ENCODE data around the gene PPM1D.
"Not testable (repeated sequence)": the region's sequence is repeated elsewhere in the genome, so short reads cannot be mapped to it uniquely, and the experiment has no call there.

Gene PPM1D

GRCh38 chr17:60573236-60574051 is 26.5 kb upstream of the PPM1D start:
- H3K9ac ChIP-seq (ENCODE audit: low read depth, low read length), result no peak overlapping the region
- H3K9me3 ChIP-seq (ENCODE audit: insufficient read depth, low read depth, low read length), result no peaks in the 10 kb centered on the region
- H3K27me3 ChIP-seq (ENCODE audit: insufficient read depth, low read length), result no peaks in the 10 kb centered on the region
- peaks cover 4% of the 10 kb centered on the region; the same call in 1 of the 2 replicates for H3K4me1 ChIP-seq (ENCODE audit: insufficient read depth, low read length)
- no peaks in the 10 kb centered on the region for H3K36me3 ChIP-seq (ENCODE audit: insufficient read depth, low read depth, low read length)
- H3K4me3 ChIP-seq (ENCODE audit: low read length), result no peak overlapping the region
- H3K27ac ChIP-seq (ENCODE audit: low read length), result no peak overlapping the region

GRCh38 chr17:60577147-60577915 is 22.7 kb upstream of the PPM1D start:
- 0 out of 2 replicates have a peak overlapping the region, but pooled peaks have one; percentile 43 for H3K9ac ChIP-seq (ENCODE audit: low read depth, low read length)
- no peaks in the 10 kb centered on the region for H3K9me3 ChIP-seq (ENCODE audit: insufficient read depth, low read depth, low read length)
- H3K36me3 ChIP-seq (ENCODE audit: insufficient read depth, low read depth, low read length), result no peaks in the 10 kb centered on the region
- H3K27me3 ChIP-seq (ENCODE audit: insufficient read depth, low read length), result no peaks in the 10 kb centered on the region
- H3K4me3 ChIP-seq (ENCODE audit: low read length), result no peak overlapping the region
- H3K27ac ChIP-seq (ENCODE audit: low read length), result no peak overlapping the region
- peaks cover 4% of the 10 kb centered on the region; the same call in 1 of the 2 replicates for H3K4me1 ChIP-seq (ENCODE audit: insufficient read depth, low read length)

- Histone ChIP-seq H3K9ac (ENCODE audit: low read depth, low read length) (no peak overlapping the region), H3K27me3 (ENCODE audit: insufficient read depth, low read length) (no peaks in the 10 kb centered on the region), H3K4me3 (ENCODE audit: low read length) (no peak overlapping the region), H3K4me1 (ENCODE audit: insufficient read depth, low read length) (peaks cover 4% of the 10 kb centered on the region; the same call in 1 of the 2 replicates), H3K36me3 (ENCODE audit: insufficient read depth, low read depth, low read length) (no peaks in the 10 kb centered on the region), H3K27ac (ENCODE audit: low read length) (no peak overlapping the region), H3K9me3 (ENCODE audit: insufficient read depth, low read depth, low read length) (no peaks in the 10 kb centered on the region)
These were observed 20.9 kb upstream of the PPM1D start for GRCh38 chr17:60579090-60579489.

- Histone ChIP-seq H3K4me1 (ENCODE audit: insufficient read depth, low read length) (peaks cover 4% of the 10 kb centered on the region; the same call in 1 of the 2 replicates), H3K9ac (ENCODE audit: low read depth, low read length) (no peak overlapping the region), H3K27me3 (ENCODE audit: insufficient read depth, low read length) (no peaks in the 10 kb centered on the region), H3K4me3 (ENCODE audit: low read length) (no peak overlapping the region), H3K27ac (ENCODE audit: low read length) (no peak overlapping the region), H3K9me3 (ENCODE audit: insufficient read depth, low read depth, low read length) (no peaks in the 10 kb centered on the region), H3K36me3 (ENCODE audit: insufficient read depth, low read depth, low read length) (no peaks in the 10 kb centered on the region)
These were observed 20.4 kb upstream of the PPM1D start for GRCh38 chr17:60579551-60579950.

GRCh38 chr17:60583008-60583407 is 17.0 kb upstream of the PPM1D start:
- H3K4me3 ChIP-seq (ENCODE audit: low read length), result no peak overlapping the region
- H3K4me1 ChIP-seq (ENCODE audit: insufficient read depth, low read length), result no peaks in the 10 kb centered on the region
- H3K27ac ChIP-seq (ENCODE audit: low read length), result no peak overlapping the region
- H3K27me3 ChIP-seq (ENCODE audit: insufficient read depth, low read length), result no peaks in the 10 kb centered on the region
- H3K36me3 ChIP-seq (ENCODE audit: insufficient read depth, low read depth, low read length), result no peaks in the 10 kb centered on the region
- no peaks in the 10 kb centered on the region for H3K9me3 ChIP-seq (ENCODE audit: insufficient read depth, low read depth, low read length)
- H3K9ac ChIP-seq (ENCODE audit: low read depth, low read length), result no peak overlapping the region

GRCh38 chr17:60585887-60586286 is 14.1 kb upstream of the PPM1D start:
- no peak overlapping the region for H3K9ac ChIP-seq (ENCODE audit: low read depth, low read length)
- no peaks in the 10 kb centered on the region for H3K36me3 ChIP-seq (ENCODE audit: insufficient read depth, low read depth, low read length)
- no peak overlapping the region for H3K27ac ChIP-seq (ENCODE audit: low read length)
- no peaks in the 10 kb centered on the region for H3K4me1 ChIP-seq (ENCODE audit: insufficient read depth, low read length)
- no peaks in the 10 kb centered on the region for H3K9me3 ChIP-seq (ENCODE audit: insufficient read depth, low read depth, low read length)
- no peak overlapping the region for H3K4me3 ChIP-seq (ENCODE audit: low read length)
- no peaks in the 10 kb centered on the region for H3K27me3 ChIP-seq (ENCODE audit: insufficient read depth, low read length)

- H3K9me3 ChIP-seq (ENCODE audit: insufficient read depth, low read depth, low read length), result no peaks in the 10 kb centered on the region
These were observed 13.6 kb upstream of the PPM1D start for GRCh38 chr17:60586288-60586974.

GRCh38 chr17:60590070-60590469 is 9.9 kb upstream of the PPM1D start:
- no peak overlapping the region for H3K27ac ChIP-seq (ENCODE audit: low read length)
- no peaks in the 10 kb centered on the region for H3K36me3 ChIP-seq (ENCODE audit: insufficient read depth, low read depth, low read length)
- H3K27me3 ChIP-seq (ENCODE audit: insufficient read depth, low read length), result no peaks in the 10 kb centered on the region
- no peak overlapping the region for H3K4me3 ChIP-seq (ENCODE audit: low read length)
- no peaks in the 10 kb centered on the region for H3K9me3 ChIP-seq (ENCODE audit: insufficient read depth, low read depth, low read length)
- no peak overlapping the region for H3K9ac ChIP-seq (ENCODE audit: low read depth, low read length)
- H3K4me1 ChIP-seq (ENCODE audit: insufficient read depth, low read length), result no peaks in the 10 kb centered on the region

More at GRCh38 chr17:60586288-60586974, 13.6 kb upstream of the PPM1D start:
- Histone ChIP-seq H3K36me3 (ENCODE audit: insufficient read depth, low read depth, low read length) (no peaks in the 10 kb centered on the region), H3K4me1 (ENCODE audit: insufficient read depth, low read length) (no peaks in the 10 kb centered on the region), H3K4me3 (ENCODE audit: low read length) (no peak overlapping the region), H3K27me3 (ENCODE audit: insufficient read depth, low read length) (no peaks in the 10 kb centered on the region), H3K9ac (ENCODE audit: low read depth, low read length) (no peak overlapping the region), H3K27ac (ENCODE audit: low read length) (no peak overlapping the region)

GRCh38 chr17:60592750-60593149 is 7.2 kb upstream of the PPM1D start:
- no peaks in the 10 kb centered on the region for H3K9me3 ChIP-seq (ENCODE audit: insufficient read depth, low read depth, low read length)
- no peak overlapping the region for H3K9ac ChIP-seq (ENCODE audit: low read depth, low read length)
- no peaks in the 10 kb centered on the region for H3K4me1 ChIP-seq (ENCODE audit: insufficient read depth, low read length)
- H3K27ac ChIP-seq (ENCODE audit: low read length), result no peak overlapping the region
- no peaks in the 10 kb centered on the region for H3K36me3 ChIP-seq (ENCODE audit: insufficient read depth, low read depth, low read length)
- H3K4me3 ChIP-seq (ENCODE audit: low read length), result no peak overlapping the region
- H3K27me3 ChIP-seq (ENCODE audit: insufficient read depth, low read length), result no peaks in the 10 kb centered on the region

GRCh38 chr17:60593441-60594036 is 6.5 kb upstream of the PPM1D start:
- not testable (repeated sequence) for H3K4me3 ChIP-seq (ENCODE audit: low read length); H3K36me3 ChIP-seq (ENCODE audit: insufficient read depth, low read depth, low read length); H3K27ac ChIP-seq (ENCODE audit: low read length); H3K27me3 ChIP-seq (ENCODE audit: insufficient read depth, low read length); H3K9me3 ChIP-seq (ENCODE audit: insufficient read depth, low read depth, low read length); H3K4me1 ChIP-seq (ENCODE audit: insufficient read depth, low read length); H3K9ac ChIP-seq (ENCODE audit: low read depth, low read length)

GRCh38 chr17:60594170-60594569 is 5.8 kb upstream of the PPM1D start:
- H3K36me3 ChIP-seq (ENCODE audit: insufficient read depth, low read depth, low read length); H3K9me3 ChIP-seq (ENCODE audit: insufficient read depth, low read depth, low read length); H3K4me1 ChIP-seq (ENCODE audit: insufficient read depth, low read length); H3K9ac ChIP-seq (ENCODE audit: low read depth, low read length); H3K27me3 ChIP-seq (ENCODE audit: insufficient read depth, low read length); H3K27ac ChIP-seq (ENCODE audit: low read length); H3K4me3 ChIP-seq (ENCODE audit: low read length): not testable (repeated sequence)

Data from iPS-20b (cell line).